Measurements from ENCODE around the gene LAMTOR3.

LAMTOR3 gene

GRCh38 chr4:99845708-99846469, 48.3 kb downstream of the LAMTOR3 start:
- H3K9me3 ChIP-seq (ENCODE audit: insufficient read depth, low read length), result no peaks in the 10 kb centered on the region
- no peak for TF ChIP-seq SUZ12 (IDR thresholded peaks at IDR 0.05; ENCODE audit: extremely low read depth, insufficient read depth, insufficient read length)
- TF ChIP-seq ZNF274 (IDR thresholded peaks at IDR 0.05; ENCODE audit: low read depth, low read length), result no peak
- TF ChIP-seq YY1 (IDR thresholded peaks at IDR 0.05; ENCODE audit: insufficient read depth, insufficient read length), result no peak
- no peak for DNase-seq (ENCODE audit: low read depth, low spot score)
- H3K27me3 ChIP-seq (ENCODE audit: insufficient read depth, insufficient read length), result no peaks in the 10 kb centered on the region
- no peaks in the 10 kb centered on the region for H3K4me1 ChIP-seq (ENCODE audit: insufficient read depth, insufficient read length)
- H3K4me3 ChIP-seq (ENCODE audit: insufficient read length, low read depth), result no peak overlapping the region
- no peak overlapping the region for H3K9ac ChIP-seq (ENCODE audit: insufficient read length, low read depth)
- no peaks in the 10 kb centered on the region for H3K36me3 ChIP-seq (ENCODE audit: insufficient read depth, insufficient read length, low read length)

GRCh38 chr4:99845179-99845578, 49.0 kb downstream of the LAMTOR3 start:
- no peaks in the 10 kb centered on the region for H3K4me1 ChIP-seq (ENCODE audit: insufficient read depth, insufficient read length)
- no peaks in the 10 kb centered on the region for H3K9me3 ChIP-seq (ENCODE audit: insufficient read depth, low read length)
- DNase-seq (ENCODE audit: low read depth, low spot score), result no peak
- H3K9ac ChIP-seq (ENCODE audit: insufficient read length, low read depth), result no peak overlapping the region
- H3K36me3 ChIP-seq (ENCODE audit: insufficient read depth, insufficient read length, low read length), result no peaks in the 10 kb centered on the region
- H3K4me3 ChIP-seq (ENCODE audit: insufficient read length, low read depth), result no peak overlapping the region
- H3K27me3 ChIP-seq (ENCODE audit: insufficient read depth, insufficient read length), result no peaks in the 10 kb centered on the region
- TF ChIP-seq SUZ12 (IDR thresholded peaks at IDR 0.05; ENCODE audit: extremely low read depth, insufficient read depth, insufficient read length) (no peak), ZNF274 (IDR thresholded peaks at IDR 0.05; ENCODE audit: low read depth, low read length) (no peak), YY1 (IDR thresholded peaks at IDR 0.05; ENCODE audit: insufficient read depth, insufficient read length) (no peak)

GRCh38 chr4:99844048-99844447, 50.2 kb downstream of the LAMTOR3 start:
- Histone ChIP-seq H3K9me3 (ENCODE audit: insufficient read depth, low read length) (no peaks in the 10 kb centered on the region), H3K9ac (ENCODE audit: insufficient read length, low read depth) (no peak overlapping the region), H3K36me3 (ENCODE audit: insufficient read depth, insufficient read length, low read length) (no peaks in the 10 kb centered on the region), H3K4me3 (ENCODE audit: insufficient read length, low read depth) (no peak overlapping the region), H3K27me3 (ENCODE audit: insufficient read depth, insufficient read length) (no peaks in the 10 kb centered on the region), H3K4me1 (ENCODE audit: insufficient read depth, insufficient read length) (no peaks in the 10 kb centered on the region)
- TF ChIP-seq ZNF274 (IDR thresholded peaks at IDR 0.05; ENCODE audit: low read depth, low read length) (no peak), YY1 (IDR thresholded peaks at IDR 0.05; ENCODE audit: insufficient read depth, insufficient read length) (no peak), SUZ12 (IDR thresholded peaks at IDR 0.05; ENCODE audit: extremely low read depth, insufficient read depth, insufficient read length) (no peak)
- no peak for DNase-seq (ENCODE audit: low read depth, low spot score)

- TF ChIP-seq ZNF274 (IDR thresholded peaks at IDR 0.05; ENCODE audit: low read depth, low read length) (no peak), SUZ12 (IDR thresholded peaks at IDR 0.05; ENCODE audit: extremely low read depth, insufficient read depth, insufficient read length) (no peak), YY1 (IDR thresholded peaks at IDR 0.05; ENCODE audit: insufficient read depth, insufficient read length) (no peak)
- H3K4me3 ChIP-seq (ENCODE audit: insufficient read length, low read depth), result no peak overlapping the region
- no peaks in the 10 kb centered on the region for H3K4me1 ChIP-seq (ENCODE audit: insufficient read depth, insufficient read length)
- no peak for DNase-seq (ENCODE audit: low read depth, low spot score)
- H3K9ac ChIP-seq (ENCODE audit: insufficient read length, low read depth), result no peak overlapping the region
- H3K36me3 ChIP-seq (ENCODE audit: insufficient read depth, insufficient read length, low read length), result no peaks in the 10 kb centered on the region
- no peaks in the 10 kb centered on the region for H3K27me3 ChIP-seq (ENCODE audit: insufficient read depth, insufficient read length)
- no peaks in the 10 kb centered on the region for H3K9me3 ChIP-seq (ENCODE audit: insufficient read depth, low read length)
These were observed 50.8 kb downstream of the LAMTOR3 start for GRCh38 chr4:99843413-99843812.

- no peaks in the 10 kb centered on the region for H3K27me3 ChIP-seq (ENCODE audit: insufficient read depth, insufficient read length)
- H3K36me3 ChIP-seq (ENCODE audit: insufficient read depth, insufficient read length, low read length), result no peaks in the 10 kb centered on the region
- H3K4me3 ChIP-seq (ENCODE audit: insufficient read length, low read depth), result no peak overlapping the region
- no peaks in the 10 kb centered on the region for H3K4me1 ChIP-seq (ENCODE audit: insufficient read depth, insufficient read length)
- no peak overlapping the region for H3K9ac ChIP-seq (ENCODE audit: insufficient read length, low read depth)
- H3K9me3 ChIP-seq (ENCODE audit: insufficient read depth, low read length), result no peaks in the 10 kb centered on the region
- no peak for DNase-seq (ENCODE audit: low read depth, low spot score)
- TF ChIP-seq SUZ12 (IDR thresholded peaks at IDR 0.05; ENCODE audit: extremely low read depth, insufficient read depth, insufficient read length) (no peak), YY1 (IDR thresholded peaks at IDR 0.05; ENCODE audit: insufficient read depth, insufficient read length) (no peak), ZNF274 (IDR thresholded peaks at IDR 0.05; ENCODE audit: low read depth, low read length) (no peak)
These were observed 53.1 kb downstream of the LAMTOR3 start for GRCh38 chr4:99841129-99841528.

GRCh38 chr4:99838927-99839326, 55.3 kb downstream of the LAMTOR3 start:
- Histone ChIP-seq H3K9me3 (ENCODE audit: insufficient read depth, low read length) (no peaks in the 10 kb centered on the region), H3K27me3 (ENCODE audit: insufficient read depth, insufficient read length) (no peaks in the 10 kb centered on the region), H3K9ac (ENCODE audit: insufficient read length, low read depth) (no peak overlapping the region), H3K36me3 (ENCODE audit: insufficient read depth, insufficient read length, low read length) (no peaks in the 10 kb centered on the region), H3K4me3 (ENCODE audit: insufficient read length, low read depth) (no peak overlapping the region), H3K4me1 (ENCODE audit: insufficient read depth, insufficient read length) (no peaks in the 10 kb centered on the region)
- DNase-seq (ENCODE audit: low read depth, low spot score), result no peak
- TF ChIP-seq SUZ12 (IDR thresholded peaks at IDR 0.05; ENCODE audit: extremely low read depth, insufficient read depth, insufficient read length), result no peak
- TF ChIP-seq YY1 (IDR thresholded peaks at IDR 0.05; ENCODE audit: insufficient read depth, insufficient read length), result no peak
- no peak for TF ChIP-seq ZNF274 (IDR thresholded peaks at IDR 0.05; ENCODE audit: low read depth, low read length)

GRCh38 chr4:99835942-99836341, 58.3 kb downstream of the LAMTOR3 start:
- Histone ChIP-seq H3K9ac (ENCODE audit: insufficient read length, low read depth) (no peak overlapping the region), H3K4me3 (ENCODE audit: insufficient read length, low read depth) (no peak overlapping the region)

More at GRCh38 chr4:99835942-99836341, 58.3 kb downstream of the LAMTOR3 start:
- H3K27me3 ChIP-seq (ENCODE audit: insufficient read depth, insufficient read length), result no peaks in the 10 kb centered on the region
- DNase-seq (ENCODE audit: low read depth, low spot score), result no peak
- no peaks in the 10 kb centered on the region for H3K36me3 ChIP-seq (ENCODE audit: insufficient read depth, insufficient read length, low read length)
- no peaks in the 10 kb centered on the region for H3K9me3 ChIP-seq (ENCODE audit: insufficient read depth, low read length)
- TF ChIP-seq YY1 (IDR thresholded peaks at IDR 0.05; ENCODE audit: insufficient read depth, insufficient read length) (no peak), SUZ12 (IDR thresholded peaks at IDR 0.05; ENCODE audit: extremely low read depth, insufficient read depth, insufficient read length) (no peak), ZNF274 (IDR thresholded peaks at IDR 0.05; ENCODE audit: low read depth, low read length) (no peak)
- no peaks in the 10 kb centered on the region for H3K4me1 ChIP-seq (ENCODE audit: insufficient read depth, insufficient read length)

Data from NT2/D1 (cell line).